H54 (cell line): ENCODE measurements around the gene SVOP.
"Not testable (repeated sequence)": the region's sequence is repeated elsewhere in the genome, so short reads cannot be mapped to it uniquely, and the experiment has no call there.

ENCODE experiments used
- DNase-seq: peaks from one replicate; pipeline ENCODE4 v3.0.0; 2011; ENCODE audit warnings: low spot score, mixed read lengths; ENCODE audit not compliant: insufficient read length
- FAIRE-seq: peaks from 3 replicates; lab custom pipeline; 2011; peaks lifted over from hg19 to GRCh38; lab: Jason Lieb, UNC
- POLR2A ChIP-seq: IDR thresholded peaks from 2 replicates; pipeline ENCODE4 v1.6.1; 2011; ENCODE audit warnings: low read depth, mild to moderate bottlenecking, low read length

Gene SVOP

GRCh38 chr12:109014984-109015765 lies 5.7 kb downstream of the SVOP start:
- FAIRE-seq (no peak), DNase-seq (no peak)
- TF ChIP-seq POLR2A = no peak

- no peak for FAIRE-seq
- no peak for TF ChIP-seq POLR2A
- no peak for DNase-seq
Observed at GRCh38 chr12:109010259-109010658, 10.6 kb downstream of the SVOP start.

GRCh38 chr12:109009766-109010165 lies 11.1 kb downstream of the SVOP start:
- no peak for TF ChIP-seq POLR2A
- no peak for FAIRE-seq
- DNase-seq = no peak

- DNase-seq = no peak
- FAIRE-seq = no peak
- TF ChIP-seq POLR2A = no peak
Observed at GRCh38 chr12:109004017-109004416, 16.9 kb downstream of the SVOP start.

GRCh38 chr12:108996320-108996719 lies 24.5 kb downstream of the SVOP start:
- TF ChIP-seq POLR2A = no peak
- DNase-seq = no peak
- no peak for FAIRE-seq

- DNase-seq (no peak), FAIRE-seq (no peak)
- no peak for TF ChIP-seq POLR2A
Observed at GRCh38 chr12:108995370-108995992, 25.4 kb downstream of the SVOP start.

- not testable (repeated sequence) for FAIRE-seq, DNase-seq
Observed at GRCh38 chr12:108990103-108990502, 30.8 kb downstream of the SVOP start.

GRCh38 chr12:108989376-108989775 lies 31.5 kb downstream of the SVOP start:
- TF ChIP-seq POLR2A = no peak
- no peak for FAIRE-seq
- no peak for DNase-seq

GRCh38 chr12:108985750-108986149 lies 35.1 kb downstream of the SVOP start:
- TF ChIP-seq POLR2A = no peak
- FAIRE-seq (no peak), DNase-seq (no peak)

GRCh38 chr12:108983227-108983626 lies 37.6 kb downstream of the SVOP start:
- DNase-seq (no peak), FAIRE-seq (no peak)
- TF ChIP-seq POLR2A = no peak

GRCh38 chr12:108982621-108983219 lies 38.1 kb downstream of the SVOP start:
- FAIRE-seq (no peak), DNase-seq (no peak)
- no peak for TF ChIP-seq POLR2A

- TF ChIP-seq POLR2A = no peak
Observed at GRCh38 chr12:108981835-108982234, 39.0 kb downstream of the SVOP start.

GRCh38 chr12:108980831-108981618 lies 39.8 kb downstream of the SVOP start:
- DNase-seq (no peak), FAIRE-seq (no peak)
- no peak for TF ChIP-seq POLR2A

More at GRCh38 chr12:108981835-108982234, 39.0 kb downstream of the SVOP start:
- FAIRE-seq (no peak), DNase-seq (no peak)

GRCh38 chr12:108977360-108977759 lies 43.5 kb downstream of the SVOP start:
- DNase-seq (no peak), FAIRE-seq (no peak)
- TF ChIP-seq POLR2A = no peak
